Gastrocnemius medialis (tissue), 4 donors: ENCODE measurements around the gene OCA2. TPM values are rescaled to one million over a fixed set of nuclear protein-coding genes. Genes with fewer than 3 reads are reported as not detected.

Experiments used
- ATAC-seq, 2 donors: fragments of 150-250 bp; one replicate each; pipeline ENCODE4 v1.9.1; 2016
- DNase-seq, 2 donors: peaks; one replicate each; pipeline ENCODE4 v3.0.0-alpha.2; 2019
- H3K27ac ChIP-seq, 4 donors: fragments of 200-600 bp; sonication (generic); 1 replicate in 1 of 4; 2 replicates in 3 of 4; pipeline ENCODE4 v1.5.1; 2016 to 2018; ENCODE audit warnings: mild to moderate bottlenecking in 2 of 4, moderate library complexity in 1 of 4
- H3K27me3 ChIP-seq, 3 donors: fragments of 200-600 bp; sonication (generic) in 2 of 3; 1 replicate in 1 of 3; 2 replicates in 2 of 3; pipeline versions ENCODE4 v1.5.1 to v1.6.0; 2016 to 2019; ENCODE audit warnings: mild to moderate bottlenecking in 1 of 3, moderate library complexity in 1 of 3
- H3K36me3 ChIP-seq, 2 donors: fragments of 200-600 bp; sonication (generic) in 1 of 2; one replicate each; pipeline ENCODE4 v1.5.1; 2017 to 2018
- H3K4me1 ChIP-seq, 2 donors: fragments of 200-600 bp; sonication (generic) in 1 of 2; one replicate each; pipeline ENCODE4 v1.5.1; 2016 to 2017; ENCODE audit warnings: mild to moderate bottlenecking in 2 of 2
- H3K4me3 ChIP-seq, 4 donors: fragments of 200-600 bp; sonication (generic) in 3 of 4; 1 replicate in 1 of 4; 2 replicates in 3 of 4; pipeline ENCODE4 v1.5.1; 2016 to 2019; ENCODE audit warnings: mild to moderate bottlenecking in 2 of 4
- H3K9me3 ChIP-seq, 3 donors: fragments of 200-600 bp; sonication (generic) in 2 of 3; 1 replicate in 1 of 3; 2 replicates in 2 of 3; pipeline ENCODE4 v1.5.1; 2016 to 2019
- POLR2A ChIP-seq, 2 donors: fragments of 450-650 bp; IDR thresholded peaks; one replicate each; pipeline ENCODE4 v1.6.1; 2017; ENCODE audit warnings: antibody characterized with exemption in 2 of 2, mild to moderate bottlenecking in 2 of 2, moderate library complexity in 2 of 2
- in situ Hi-C, 4 donors: fragments of 200-750 bp; cut with MboI; loops; one replicate each; pipeline versions ENCODE4 v1.15.0 to v1.8.0; 2017; ENCODE audit warnings: low sequenced_read_pairs in 4 of 4
- intact Hi-C: fragments of 100-400 bp; cut with DNase I; formaldehyde crosslinking; loops from one replicate; pipeline ENCODE4 v1.15.1; 2023; ENCODE audit warnings: low total_unique reads
- total RNA-seq, 4 donors: library from RNA; depleted of rRNA; stranded (reverse); fragments of >200 nt; gene quantifications; one replicate each; pipeline versions ENCODE4 v1.1.0 to v1.2.3, GENCODE V29; 2016
- TF ChIP-seq, protein P1 (sequence below), 5 experiments: fragments of 450-650 bp in 3 of 5; fragments of 200-600 bp in 2 of 5; sonication (generic) in 2 of 5; IDR thresholded peaks in 4 of 5; conservative IDR thresholded peaks in 1 of 5; 1 replicate in 4 of 5; 2 replicates in 1 of 5; pipeline ENCODE4 v1.5.1; 2016 to 2019; ENCODE audit warnings: antibody characterized with exemption in 5 of 5, mild to moderate bottlenecking in 3 of 5, moderate library complexity in 3 of 5

Gene OCA2
- total RNA-seq, 4 donors from 2014 or later, result 0.16 to 0.63 (median 0.41) TPM; not detected in 1

DNA sequence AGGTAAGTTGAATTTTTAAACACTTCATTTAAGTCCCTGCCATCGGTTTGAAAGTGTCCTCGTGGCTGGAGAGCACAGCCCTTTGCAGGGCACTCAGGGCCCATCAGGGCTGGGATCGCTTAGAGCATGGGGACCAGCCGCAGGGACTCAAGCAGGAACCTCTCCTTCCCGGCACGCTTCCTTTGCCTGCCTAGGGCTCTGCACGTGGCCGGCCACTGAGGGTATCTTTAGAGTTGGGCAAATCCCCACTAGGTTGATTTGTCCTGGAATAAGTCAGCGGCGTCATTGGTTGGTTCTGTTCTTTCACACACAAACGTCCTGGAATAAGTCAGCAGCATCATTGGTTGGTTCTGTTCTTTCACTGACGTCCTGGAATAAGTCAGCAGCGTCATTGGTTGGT is 131.6 kb downstream of the OCA2 start:
- H3K4me1 ChIP-seq, result no peaks in the 10 kb centered on the region
- intact Hi-C loops (no loop called here), in situ Hi-C loops (no loop called here)
- DNase-seq, result no peak
- no peak overlapping the region for H3K4me3 ChIP-seq
- H3K27ac ChIP-seq, result no peak overlapping the region
- TF ChIP-seq, protein P1, sequence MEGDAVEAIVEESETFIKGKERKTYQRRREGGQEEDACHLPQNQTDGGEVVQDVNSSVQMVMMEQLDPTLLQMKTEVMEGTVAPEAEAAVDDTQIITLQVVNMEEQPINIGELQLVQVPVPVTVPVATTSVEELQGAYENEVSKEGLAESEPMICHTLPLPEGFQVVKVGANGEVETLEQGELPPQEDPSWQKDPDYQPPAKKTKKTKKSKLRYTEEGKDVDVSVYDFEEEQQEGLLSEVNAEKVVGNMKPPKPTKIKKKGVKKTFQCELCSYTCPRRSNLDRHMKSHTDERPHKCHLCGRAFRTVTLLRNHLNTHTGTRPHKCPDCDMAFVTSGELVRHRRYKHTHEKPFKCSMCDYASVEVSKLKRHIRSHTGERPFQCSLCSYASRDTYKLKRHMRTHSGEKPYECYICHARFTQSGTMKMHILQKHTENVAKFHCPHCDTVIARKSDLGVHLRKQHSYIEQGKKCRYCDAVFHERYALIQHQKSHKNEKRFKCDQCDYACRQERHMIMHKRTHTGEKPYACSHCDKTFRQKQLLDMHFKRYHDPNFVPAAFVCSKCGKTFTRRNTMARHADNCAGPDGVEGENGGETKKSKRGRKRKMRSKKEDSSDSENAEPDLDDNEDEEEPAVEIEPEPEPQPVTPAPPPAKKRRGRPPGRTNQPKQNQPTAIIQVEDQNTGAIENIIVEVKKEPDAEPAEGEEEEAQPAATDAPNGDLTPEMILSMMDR (IDR thresholded peaks at IDR 0.05 in 4 of 5, conservative IDR thresholded peaks at IDR 0.05 in 1 of 5), result no peak
- no peak for TF ChIP-seq POLR2A (IDR thresholded peaks at IDR 0.05)
- ATAC-seq, result no peak
- H3K27me3 ChIP-seq, result no peaks in the 10 kb centered on the region
- H3K36me3 ChIP-seq, result no peaks in the 10 kb centered on the region
- H3K9me3 ChIP-seq, result no peaks in the 10 kb centered on the region

DNA sequence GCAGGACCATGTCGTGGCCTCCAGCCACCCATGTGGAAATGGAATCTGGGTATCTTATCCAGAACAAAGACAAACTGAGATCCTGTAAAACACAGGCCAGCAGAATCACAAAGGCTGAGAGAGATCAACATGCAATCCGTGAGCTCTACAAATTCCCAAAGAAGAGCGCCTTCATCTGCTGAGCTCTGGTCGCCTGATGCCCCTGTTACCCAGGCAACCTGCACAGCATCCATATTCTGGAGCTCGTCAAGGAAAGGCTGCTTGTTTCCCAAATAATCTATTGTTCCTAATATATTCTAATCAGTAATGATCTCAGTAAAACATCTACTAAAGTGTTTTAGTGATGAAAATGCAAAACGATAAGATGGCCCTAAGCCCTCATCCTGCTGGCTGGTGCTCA is 133.6 kb downstream of the OCA2 start:
- in situ Hi-C loops (no loop called here), intact Hi-C loops (no loop called here)
- no peak for DNase-seq
- no peaks in the 10 kb centered on the region for H3K9me3 ChIP-seq
- no peak for ATAC-seq
- H3K36me3 ChIP-seq, result no peaks in the 10 kb centered on the region
- H3K27me3 ChIP-seq, result no peaks in the 10 kb centered on the region
- no peaks in the 10 kb centered on the region for H3K4me1 ChIP-seq
- no peak overlapping the region for H3K27ac ChIP-seq
- H3K4me3 ChIP-seq, result no peak overlapping the region
- no peak for TF ChIP-seq POLR2A (IDR thresholded peaks at IDR 0.05)
- TF ChIP-seq, protein P1 (IDR thresholded peaks at IDR 0.05 in 4 of 5, conservative IDR thresholded peaks at IDR 0.05 in 1 of 5), result no peak

DNA sequence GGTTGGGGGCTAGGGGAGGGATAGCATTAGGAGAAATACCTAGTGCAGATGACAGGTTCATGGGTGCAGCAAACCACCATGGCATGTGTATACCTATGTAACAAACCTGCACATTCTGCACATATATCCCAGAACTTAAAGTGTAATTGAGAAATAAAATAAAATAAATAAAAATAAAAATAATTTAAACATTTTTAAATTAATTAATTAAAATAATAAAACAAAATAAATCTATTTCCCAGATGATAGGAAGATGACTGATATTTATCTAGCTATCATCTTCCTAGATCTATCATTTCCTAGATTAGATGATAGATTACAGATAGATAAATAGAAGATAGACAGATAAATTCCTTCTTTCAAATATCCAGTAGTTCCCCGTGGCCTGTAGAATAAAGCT is 137.3 kb downstream of the OCA2 start:
- no peak for DNase-seq
- Histone ChIP-seq H3K4me3 (no peak overlapping the region), H3K9me3 (no peaks in the 10 kb centered on the region), H3K27me3 (no peaks in the 10 kb centered on the region), H3K4me1 (no peaks in the 10 kb centered on the region), H3K36me3 (no peaks in the 10 kb centered on the region), H3K27ac (no peak overlapping the region)
- TF ChIP-seq, protein P1 (IDR thresholded peaks at IDR 0.05 in 4 of 5, conservative IDR thresholded peaks at IDR 0.05 in 1 of 5), result no peak
- no peak for TF ChIP-seq POLR2A (IDR thresholded peaks at IDR 0.05)
- in situ Hi-C loops (no loop called here), intact Hi-C loops (no loop called here)
- ATAC-seq, result no peak

DNA sequence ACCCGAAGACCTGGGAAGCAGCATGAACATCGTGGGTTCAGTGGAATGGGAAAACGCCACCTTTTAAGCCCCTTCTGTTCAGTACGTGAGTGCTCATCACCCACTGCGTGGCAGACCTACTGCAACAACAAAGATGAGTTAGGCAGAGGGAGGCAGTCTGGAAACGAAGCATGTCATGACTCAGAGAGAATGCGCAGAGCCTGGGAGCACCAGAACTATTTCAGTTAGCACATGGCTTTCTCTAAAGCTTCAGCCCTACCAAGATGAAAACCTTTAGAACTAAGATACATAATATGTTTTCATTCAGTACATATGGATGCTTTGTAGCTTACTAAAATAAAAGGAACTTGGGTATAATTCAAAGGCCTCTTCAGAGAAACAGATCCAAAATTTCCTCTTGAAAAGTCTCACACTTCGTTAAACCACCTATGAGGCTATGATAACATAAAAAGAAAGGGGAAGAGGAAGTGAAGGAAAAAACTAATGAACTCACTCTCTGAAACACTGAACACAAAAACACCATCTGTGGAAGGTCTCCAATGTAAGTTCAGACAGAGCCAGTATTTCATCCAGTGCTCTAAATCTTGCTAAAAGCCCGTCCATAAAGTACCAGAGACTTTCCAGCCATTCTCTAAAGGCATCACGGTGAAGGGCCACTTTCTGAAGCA is 140.1 kb downstream of the OCA2 start:
- Histone ChIP-seq H3K27ac (no peak overlapping the region), H3K27me3 (no peaks in the 10 kb centered on the region), H3K9me3 (no peaks in the 10 kb centered on the region), H3K4me1 (no peaks in the 10 kb centered on the region), H3K36me3 (no peaks in the 10 kb centered on the region), H3K4me3 (no peak overlapping the region)
- DNase-seq, result no peak
- no peak for TF ChIP-seq POLR2A (IDR thresholded peaks at IDR 0.05)
- TF ChIP-seq, protein P1 (IDR thresholded peaks at IDR 0.05 in 4 of 5, conservative IDR thresholded peaks at IDR 0.05 in 1 of 5), result no peak
- in situ Hi-C loops (no loop called here), intact Hi-C loops (no loop called here)
- ATAC-seq, result no peak

DNA sequence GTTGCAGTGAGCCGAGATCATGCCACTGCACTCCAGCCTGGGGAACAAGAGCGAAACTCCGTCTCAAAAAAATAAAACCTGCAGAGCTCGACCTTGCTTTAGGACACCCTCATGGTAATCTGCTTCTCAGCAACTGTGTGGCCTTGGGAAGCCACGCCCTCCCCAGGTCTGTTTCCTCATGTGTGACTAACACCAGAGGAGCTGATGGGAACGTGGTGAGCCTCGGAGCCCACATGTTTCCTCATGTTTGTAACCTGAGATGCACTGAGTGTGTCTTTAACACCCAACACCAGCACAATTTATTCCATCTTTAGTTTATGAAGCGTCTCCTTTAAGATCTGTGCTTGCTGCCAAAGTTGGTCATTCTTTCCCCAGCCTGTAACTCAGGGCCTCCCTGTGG is 142.8 kb downstream of the OCA2 start:
- intact Hi-C loops (no loop called here), in situ Hi-C loops (no loop called here)
- no peak for DNase-seq
- Histone ChIP-seq H3K36me3 (no peaks in the 10 kb centered on the region), H3K4me3 (no peak overlapping the region), H3K4me1 (no peaks in the 10 kb centered on the region), H3K27ac (no peak overlapping the region), H3K27me3 (no peaks in the 10 kb centered on the region), H3K9me3 (no peaks in the 10 kb centered on the region)
- no peak for ATAC-seq
- TF ChIP-seq, protein P1 (IDR thresholded peaks at IDR 0.05 in 4 of 5, conservative IDR thresholded peaks at IDR 0.05 in 1 of 5), result no peak
- TF ChIP-seq POLR2A (IDR thresholded peaks at IDR 0.05), result no peak
